Endodermal cell (in vitro differentiated cells): ENCODE measurements around the gene ZNF566. TPM values are rescaled to one million over a fixed set of nuclear protein-coding genes. Genes with fewer than 3 reads are reported as not detected.

Experiments used
- DNase-seq: peaks from one replicate; pipeline ENCODE4 v3.0.0-alpha.2; 2017
- H3K27ac ChIP-seq: 2 replicates; pipeline ENCODE4 v1.5.1; 2013; ENCODE audit warnings: mild to moderate bottlenecking, low read depth, low read length, moderate library complexity
- H3K27me3 ChIP-seq: 2 replicates; pipeline ENCODE4 v1.6.1; 2013; ENCODE audit warnings: mild to moderate bottlenecking, low read length, moderate library complexity; ENCODE audit not compliant: insufficient read depth, control insufficient read depth, poor library complexity, severe bottlenecking
- H3K36me3 ChIP-seq: 2 replicates; pipeline ENCODE4 v1.7.0; 2013; ENCODE audit warnings: mild to moderate bottlenecking, low read length, moderate library complexity; ENCODE audit not compliant: control insufficient read depth, insufficient read depth
- H3K4me1 ChIP-seq: one replicate; pipeline ENCODE4 v1.7.0; 2013; ENCODE audit warnings: low read length; ENCODE audit not compliant: control insufficient read depth, insufficient read depth
- H3K4me3 ChIP-seq: 2 replicates; pipeline ENCODE4 v1.5.1; 2013; ENCODE audit warnings: mild to moderate bottlenecking, low read length, moderate library complexity
- H3K9ac ChIP-seq: 2 replicates; pipeline ENCODE4 v1.6.1; 2013; ENCODE audit warnings: mild to moderate bottlenecking, low read length, moderate library complexity; ENCODE audit not compliant: poor library complexity, severe bottlenecking; ENCODE audit errors: extremely low read depth
- H3K9me3 ChIP-seq: 2 replicates; pipeline ENCODE4 v1.6.1; 2013; ENCODE audit warnings: mild to moderate bottlenecking, low read length, moderate library complexity; ENCODE audit not compliant: control insufficient read depth
- H3K27ac Mint-ChIP-seq: 2 replicates; pipeline ENCODE4 v1.8.0; 2020; ENCODE audit warnings: mixed read lengths
- H3K27me3 Mint-ChIP-seq: 2 replicates; pipeline ENCODE4 v1.8.0; 2021; ENCODE audit warnings: mild to moderate bottlenecking, mixed read lengths; ENCODE audit not compliant: insufficient read depth
- H3K36me3 Mint-ChIP-seq: 2 replicates; pipeline ENCODE4 v1.8.0; 2020; ENCODE audit warnings: low read depth, mixed read lengths
- H3K4me1 Mint-ChIP-seq: 2 replicates; pipeline ENCODE4 v1.8.0; 2020; ENCODE audit warnings: mixed read lengths
- H3K4me3 Mint-ChIP-seq: 2 replicates; pipeline ENCODE4 v1.8.0; 2020; ENCODE audit warnings: mild to moderate bottlenecking, moderate library complexity, mixed read lengths
- H3K9me3 Mint-ChIP-seq: 2 replicates; pipeline ENCODE4 v1.8.0; 2020; ENCODE audit warnings: mild to moderate bottlenecking, mixed read lengths
- whole genome bisulfite sequencing, 2 experiments: methylation state at CpG; one replicate each; pipeline versions ENCODE4 v1.1.5 to v1.1.7; 2013; ENCODE audit warnings: missing lambda C conversion rate in 2 of 2, mixed read lengths in 1 of 2; ENCODE audit not compliant: insufficient coverage in 1 of 2, insufficient read length in 1 of 2; 5-methylcytosine and 5-hydroxymethylcytosine counted together
- total RNA-seq, 2 donors: library from RNA; stranded (reverse); fragmentation: NEBNext Ultra II Directional in 1 of 2; extraction: Animal tissue kit (Norgen Biotek cat#: 25700) in 1 of 2; gene quantifications; 2 replicates in 1 of 2; 3 replicates in 1 of 2; pipeline ENCODE4 v1.2.1, GENCODE V29; 2021
- TF ChIP-seq, protein P1 (sequence below): fragments of 200-600 bp; sonication (generic); conservative IDR thresholded peaks from 2 replicates; pipeline ENCODE4 v1.5.0; 2021; ENCODE audit warnings: antibody characterized with exemption, mild to moderate bottlenecking

The ZNF566 gene
- total RNA-seq, 2 donors from 2014 or later = 10.8 to 13.2 TPM

DNA sequence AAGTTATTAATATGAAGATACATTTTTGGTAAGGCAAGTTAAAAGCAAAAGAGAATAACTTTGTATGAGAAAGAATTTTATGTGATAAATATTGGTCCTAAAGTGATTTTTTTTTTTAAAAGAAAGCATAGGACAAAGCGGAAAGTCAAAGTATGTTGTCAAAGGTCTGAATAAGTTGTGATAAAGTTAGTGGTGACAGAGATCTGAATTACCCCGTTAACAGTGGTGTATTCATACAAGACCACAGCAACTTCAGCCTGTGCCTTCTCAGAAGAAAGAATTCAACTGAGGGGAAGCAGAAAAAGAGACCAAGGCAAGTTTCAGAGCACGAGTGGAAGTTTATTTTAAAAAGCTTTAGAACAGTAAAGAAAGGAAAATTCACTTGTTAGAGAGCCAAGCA is 19.0 kb upstream of the ZNF566 start:
- Mint-ChIP-seq H3K27me3 (no peaks in the 10 kb centered on the region), H3K9me3 (peaks cover 98% of the 10 kb centered on the region), H3K36me3 (peaks cover 35% of the 10 kb centered on the region), H3K4me3 (no peak overlapping the region), H3K4me1 (no peaks in the 10 kb centered on the region), H3K27ac (no peak overlapping the region)
- DNase-seq = no peak
- no peaks in the 10 kb centered on the region for H3K4me1 ChIP-seq
- no peaks in the 10 kb centered on the region for H3K27me3 ChIP-seq
- TF ChIP-seq, protein P1, sequence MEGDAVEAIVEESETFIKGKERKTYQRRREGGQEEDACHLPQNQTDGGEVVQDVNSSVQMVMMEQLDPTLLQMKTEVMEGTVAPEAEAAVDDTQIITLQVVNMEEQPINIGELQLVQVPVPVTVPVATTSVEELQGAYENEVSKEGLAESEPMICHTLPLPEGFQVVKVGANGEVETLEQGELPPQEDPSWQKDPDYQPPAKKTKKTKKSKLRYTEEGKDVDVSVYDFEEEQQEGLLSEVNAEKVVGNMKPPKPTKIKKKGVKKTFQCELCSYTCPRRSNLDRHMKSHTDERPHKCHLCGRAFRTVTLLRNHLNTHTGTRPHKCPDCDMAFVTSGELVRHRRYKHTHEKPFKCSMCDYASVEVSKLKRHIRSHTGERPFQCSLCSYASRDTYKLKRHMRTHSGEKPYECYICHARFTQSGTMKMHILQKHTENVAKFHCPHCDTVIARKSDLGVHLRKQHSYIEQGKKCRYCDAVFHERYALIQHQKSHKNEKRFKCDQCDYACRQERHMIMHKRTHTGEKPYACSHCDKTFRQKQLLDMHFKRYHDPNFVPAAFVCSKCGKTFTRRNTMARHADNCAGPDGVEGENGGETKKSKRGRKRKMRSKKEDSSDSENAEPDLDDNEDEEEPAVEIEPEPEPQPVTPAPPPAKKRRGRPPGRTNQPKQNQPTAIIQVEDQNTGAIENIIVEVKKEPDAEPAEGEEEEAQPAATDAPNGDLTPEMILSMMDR = no peak
- H3K27ac ChIP-seq = no peak overlapping the region
- H3K36me3 ChIP-seq = peaks cover 32% of the 10 kb centered on the region
- H3K4me3 ChIP-seq = peak overlapping the region; percentile 19
- no peak overlapping the region for H3K9ac ChIP-seq
- 79 to 92% methylated on average over 3 of the region's 3 CpGs for WGBS, 2 experiments
- peaks cover 69% of the 10 kb centered on the region for H3K9me3 ChIP-seq

DNA sequence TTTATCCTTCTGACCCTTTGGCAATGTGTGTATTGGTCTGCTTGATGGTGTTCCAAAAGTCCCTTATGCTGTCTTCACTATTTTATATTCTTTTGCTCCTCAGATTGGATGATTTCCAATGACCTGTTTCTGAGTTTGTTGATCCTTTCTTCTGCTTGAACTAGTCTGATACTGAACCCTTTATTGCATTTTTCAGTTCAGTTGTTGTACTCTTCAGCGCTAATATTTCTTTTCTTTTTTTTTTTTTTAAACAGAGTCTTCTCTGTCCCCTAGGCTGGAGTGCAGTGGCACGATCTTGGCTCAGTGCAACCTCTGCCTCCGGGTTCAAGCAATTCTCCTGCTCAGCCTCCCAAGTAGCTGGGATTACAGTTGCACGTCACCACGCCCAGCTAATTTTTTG is 12.6 kb upstream of the ZNF566 start:
- Histone ChIP-seq H3K4me1 (no peaks in the 10 kb centered on the region), H3K4me3 (no peak overlapping the region), H3K27ac (no peak overlapping the region), H3K9ac (no peak overlapping the region), H3K36me3 (no peaks in the 10 kb centered on the region), H3K27me3 (no peaks in the 10 kb centered on the region), H3K9me3 (peaks cover 23% of the 10 kb centered on the region)
- H3K9me3 Mint-ChIP-seq = peaks cover 80% of the 10 kb centered on the region
- H3K27me3 Mint-ChIP-seq = peaks cover 2% of the 10 kb centered on the region
- 93% methylated on average over 5 of the region's 5 CpGs for WGBS, 2 experiments
- H3K27ac Mint-ChIP-seq = no peak overlapping the region
- TF ChIP-seq, protein P1 = no peak
- no peak overlapping the region for H3K4me3 Mint-ChIP-seq
- H3K4me1 Mint-ChIP-seq = no peaks in the 10 kb centered on the region
- no peak for DNase-seq
- H3K36me3 Mint-ChIP-seq = peaks cover 6% of the 10 kb centered on the region

DNA sequence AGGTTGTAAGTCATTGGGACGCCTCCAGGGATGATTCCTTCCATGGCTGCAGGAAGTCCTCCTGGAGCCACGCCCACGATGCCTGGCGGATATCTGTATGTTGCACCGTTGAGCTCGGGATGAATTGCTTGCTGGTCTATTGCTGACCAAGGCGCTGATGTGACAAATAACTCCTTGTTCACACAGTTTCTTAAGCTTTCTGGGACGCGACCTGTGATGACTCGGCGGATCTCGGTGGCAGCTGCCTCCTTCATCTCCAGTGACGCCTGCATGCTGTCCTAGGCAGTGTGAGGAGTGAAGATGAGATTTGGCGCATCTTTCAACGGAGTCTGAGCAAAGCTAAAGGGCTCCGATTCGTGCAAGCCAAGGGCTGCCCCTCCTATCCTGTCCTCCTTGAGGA is 7.6 kb upstream of the ZNF566 start:
- Histone ChIP-seq H3K27ac (no peak overlapping the region), H3K36me3 (no peaks in the 10 kb centered on the region), H3K9me3 (peaks cover 18% of the 10 kb centered on the region), H3K4me1 (no peaks in the 10 kb centered on the region), H3K9ac (no peak overlapping the region), H3K27me3 (no peaks in the 10 kb centered on the region), H3K4me3 (no peak overlapping the region)
- no peaks in the 10 kb centered on the region for H3K4me1 Mint-ChIP-seq
- TF ChIP-seq, protein P1 = no peak
- no peak for DNase-seq
- no peak overlapping the region for H3K4me3 Mint-ChIP-seq
- 91 to 93% methylated on average over 13 to 17 of the region's 17 CpGs for WGBS, 2 experiments
- no peaks in the 10 kb centered on the region for H3K36me3 Mint-ChIP-seq
- no peaks in the 10 kb centered on the region for H3K27me3 Mint-ChIP-seq
- no peak overlapping the region for H3K27ac Mint-ChIP-seq
- peaks cover 55% of the 10 kb centered on the region for H3K9me3 Mint-ChIP-seq
